GM12892 (cell line): ENCODE data around the gene PKIG.

ENCODE experiments used
- POLR2AphosphoS5 ChIP-seq: IDR thresholded peaks from 2 replicates; pipeline ENCODE4 v1.6.1; 2011; ENCODE audit warnings: low read depth, low read length, control low read depth
- TAF1 ChIP-seq: IDR thresholded peaks from 2 replicates; pipeline ENCODE4 v1.6.1; 2011; ENCODE audit warnings: low read depth, mild to moderate bottlenecking, control low read depth, low read length, borderline replicate concordance

- TF ChIP-seq POLR2AphosphoS5 (no peak), TAF1 (no peak)
Measured at GRCh38 chr20:44666066-44666465, 83.7 kb downstream of the PKIG start.
